Measurements from ENCODE around the gene UNC80.

DNA sequence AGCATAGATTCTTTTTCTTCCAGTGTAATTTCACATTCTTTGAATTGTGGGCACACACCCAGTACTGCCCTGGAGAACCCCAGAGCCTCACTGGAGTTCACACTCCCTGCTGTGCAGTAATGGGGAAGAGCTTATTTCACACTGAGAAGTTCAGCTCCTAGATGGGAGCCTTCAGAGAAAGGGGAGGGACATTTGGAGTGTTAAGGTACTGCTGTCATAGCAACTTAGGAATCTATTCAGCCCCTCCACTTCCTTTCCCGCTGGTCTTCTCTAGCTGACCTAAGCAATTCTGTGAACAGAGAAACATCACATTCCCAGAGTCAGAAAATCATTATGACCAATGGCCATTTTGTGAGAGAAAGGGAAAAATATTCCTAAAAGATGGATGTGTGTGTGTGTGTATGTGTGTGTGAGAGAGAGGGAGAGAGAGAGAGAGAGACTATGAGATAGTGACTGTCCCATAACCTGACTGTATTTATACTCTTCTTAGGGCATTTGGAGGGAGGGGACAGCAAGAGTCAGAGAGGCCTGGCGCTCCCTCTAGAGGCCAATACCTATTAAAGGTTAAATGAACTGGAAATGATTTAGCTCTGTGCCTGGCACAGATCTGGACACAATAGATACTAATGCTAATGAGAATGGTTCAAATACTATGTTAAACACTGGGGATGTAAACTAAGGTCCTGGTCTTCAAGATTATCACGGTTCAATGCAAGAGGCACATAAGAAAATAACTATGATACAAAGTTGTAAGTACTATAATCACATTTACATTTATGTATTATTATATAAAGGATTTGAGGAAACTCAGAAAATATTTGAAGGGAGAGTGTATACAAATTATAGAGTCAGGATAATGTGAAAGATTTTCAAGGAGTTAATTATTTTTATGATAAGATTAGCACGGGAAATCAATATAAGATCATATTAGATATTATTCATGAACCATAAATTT, 189.3 kb downstream of the UNC80 start:
- TF ChIP-seq SREBF2 (IDR thresholded peaks at IDR 0.05), result no peak
- TF ChIP-seq, protein P1, sequence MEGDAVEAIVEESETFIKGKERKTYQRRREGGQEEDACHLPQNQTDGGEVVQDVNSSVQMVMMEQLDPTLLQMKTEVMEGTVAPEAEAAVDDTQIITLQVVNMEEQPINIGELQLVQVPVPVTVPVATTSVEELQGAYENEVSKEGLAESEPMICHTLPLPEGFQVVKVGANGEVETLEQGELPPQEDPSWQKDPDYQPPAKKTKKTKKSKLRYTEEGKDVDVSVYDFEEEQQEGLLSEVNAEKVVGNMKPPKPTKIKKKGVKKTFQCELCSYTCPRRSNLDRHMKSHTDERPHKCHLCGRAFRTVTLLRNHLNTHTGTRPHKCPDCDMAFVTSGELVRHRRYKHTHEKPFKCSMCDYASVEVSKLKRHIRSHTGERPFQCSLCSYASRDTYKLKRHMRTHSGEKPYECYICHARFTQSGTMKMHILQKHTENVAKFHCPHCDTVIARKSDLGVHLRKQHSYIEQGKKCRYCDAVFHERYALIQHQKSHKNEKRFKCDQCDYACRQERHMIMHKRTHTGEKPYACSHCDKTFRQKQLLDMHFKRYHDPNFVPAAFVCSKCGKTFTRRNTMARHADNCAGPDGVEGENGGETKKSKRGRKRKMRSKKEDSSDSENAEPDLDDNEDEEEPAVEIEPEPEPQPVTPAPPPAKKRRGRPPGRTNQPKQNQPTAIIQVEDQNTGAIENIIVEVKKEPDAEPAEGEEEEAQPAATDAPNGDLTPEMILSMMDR (IDR thresholded peaks at IDR 0.05), result peak; percentile 64
- TF ChIP-seq CHD2 (IDR thresholded peaks at IDR 0.05; ENCODE audit: low read length, partially characterized antibody), result no peak
- TF ChIP-seq JUN (IDR thresholded peaks at IDR 0.05), result no peak
- no peak for TF ChIP-seq TP53 (CRISPR knock-in tag; IDR thresholded peaks at IDR 0.05)
- TF ChIP-seq POLR2A (IDR thresholded peaks at IDR 0.05; ENCODE audit: low read length), result no peak
- no peak for TF ChIP-seq HMGXB4 (CRISPR knock-in tag; IDR thresholded peaks at IDR 0.05; ENCODE audit: borderline replicate concordance)
- TF ChIP-seq RFX5 (IDR thresholded peaks at IDR 0.05), result no peak
- TF ChIP-seq, protein P2, sequence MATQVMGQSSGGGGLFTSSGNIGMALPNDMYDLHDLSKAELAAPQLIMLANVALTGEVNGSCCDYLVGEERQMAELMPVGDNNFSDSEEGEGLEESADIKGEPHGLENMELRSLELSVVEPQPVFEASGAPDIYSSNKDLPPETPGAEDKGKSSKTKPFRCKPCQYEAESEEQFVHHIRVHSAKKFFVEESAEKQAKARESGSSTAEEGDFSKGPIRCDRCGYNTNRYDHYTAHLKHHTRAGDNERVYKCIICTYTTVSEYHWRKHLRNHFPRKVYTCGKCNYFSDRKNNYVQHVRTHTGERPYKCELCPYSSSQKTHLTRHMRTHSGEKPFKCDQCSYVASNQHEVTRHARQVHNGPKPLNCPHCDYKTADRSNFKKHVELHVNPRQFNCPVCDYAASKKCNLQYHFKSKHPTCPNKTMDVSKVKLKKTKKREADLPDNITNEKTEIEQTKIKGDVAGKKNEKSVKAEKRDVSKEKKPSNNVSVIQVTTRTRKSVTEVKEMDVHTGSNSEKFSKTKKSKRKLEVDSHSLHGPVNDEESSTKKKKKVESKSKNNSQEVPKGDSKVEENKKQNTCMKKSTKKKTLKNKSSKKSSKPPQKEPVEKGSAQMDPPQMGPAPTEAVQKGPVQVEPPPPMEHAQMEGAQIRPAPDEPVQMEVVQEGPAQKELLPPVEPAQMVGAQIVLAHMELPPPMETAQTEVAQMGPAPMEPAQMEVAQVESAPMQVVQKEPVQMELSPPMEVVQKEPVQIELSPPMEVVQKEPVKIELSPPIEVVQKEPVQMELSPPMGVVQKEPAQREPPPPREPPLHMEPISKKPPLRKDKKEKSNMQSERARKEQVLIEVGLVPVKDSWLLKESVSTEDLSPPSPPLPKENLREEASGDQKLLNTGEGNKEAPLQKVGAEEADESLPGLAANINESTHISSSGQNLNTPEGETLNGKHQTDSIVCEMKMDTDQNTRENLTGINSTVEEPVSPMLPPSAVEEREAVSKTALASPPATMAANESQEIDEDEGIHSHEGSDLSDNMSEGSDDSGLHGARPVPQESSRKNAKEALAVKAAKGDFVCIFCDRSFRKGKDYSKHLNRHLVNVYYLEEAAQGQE (IDR thresholded peaks at IDR 0.05), result no peak
- TF ChIP-seq HDAC2 (IDR thresholded peaks at IDR 0.05), result no peak
- TF ChIP-seq SMC3 (IDR thresholded peaks at IDR 0.05), result peak; percentile 36; the same call in 2 of the 3 replicates
- TF ChIP-seq KDM1A (IDR thresholded peaks at IDR 0.05; ENCODE audit: low read depth), result no peak
